Lower leg skin (tissue), 3 donors: Measurements from ENCODE around the gene RUVBL2.

Source experiments
- POLR2A ChIP-seq, 2 donors: fragments of 450-650 bp; IDR thresholded peaks; one replicate each; pipeline ENCODE4 v1.6.1; 2016 to 2017; ENCODE audit warnings: antibody characterized with exemption in 2 of 2, mild to moderate bottlenecking in 1 of 2, moderate library complexity in 1 of 2
- TF ChIP-seq, protein P1 (sequence below), 3 donors: fragments of 450-650 bp; IDR thresholded peaks; one replicate each; pipeline ENCODE4 v1.5.1; 2016; ENCODE audit warnings: antibody characterized with exemption in 3 of 3, mild to moderate bottlenecking in 3 of 3, moderate library complexity in 2 of 3

GRCh38 chr19:48962849-48963165 is 30.9 kb upstream of the RUVBL2 start:
- TF ChIP-seq, protein P1, sequence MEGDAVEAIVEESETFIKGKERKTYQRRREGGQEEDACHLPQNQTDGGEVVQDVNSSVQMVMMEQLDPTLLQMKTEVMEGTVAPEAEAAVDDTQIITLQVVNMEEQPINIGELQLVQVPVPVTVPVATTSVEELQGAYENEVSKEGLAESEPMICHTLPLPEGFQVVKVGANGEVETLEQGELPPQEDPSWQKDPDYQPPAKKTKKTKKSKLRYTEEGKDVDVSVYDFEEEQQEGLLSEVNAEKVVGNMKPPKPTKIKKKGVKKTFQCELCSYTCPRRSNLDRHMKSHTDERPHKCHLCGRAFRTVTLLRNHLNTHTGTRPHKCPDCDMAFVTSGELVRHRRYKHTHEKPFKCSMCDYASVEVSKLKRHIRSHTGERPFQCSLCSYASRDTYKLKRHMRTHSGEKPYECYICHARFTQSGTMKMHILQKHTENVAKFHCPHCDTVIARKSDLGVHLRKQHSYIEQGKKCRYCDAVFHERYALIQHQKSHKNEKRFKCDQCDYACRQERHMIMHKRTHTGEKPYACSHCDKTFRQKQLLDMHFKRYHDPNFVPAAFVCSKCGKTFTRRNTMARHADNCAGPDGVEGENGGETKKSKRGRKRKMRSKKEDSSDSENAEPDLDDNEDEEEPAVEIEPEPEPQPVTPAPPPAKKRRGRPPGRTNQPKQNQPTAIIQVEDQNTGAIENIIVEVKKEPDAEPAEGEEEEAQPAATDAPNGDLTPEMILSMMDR (IDR thresholded peaks at IDR 0.05), result no peak
- TF ChIP-seq POLR2A (IDR thresholded peaks at IDR 0.05), result no peak
